ENCODE measurements around the gene FTSJ1.
"Not testable (repeated sequence)": the region's sequence is repeated elsewhere in the genome, so short reads cannot be mapped to it uniquely, and the experiment has no call there.

The FTSJ1 gene

GRCh38 chrX:48504261-48504660 lies 28.3 kb downstream of the FTSJ1 start:
- no peak for DNase-seq

- no peak for DNase-seq
Measured at GRCh38 chrX:48505481-48505880, 29.5 kb downstream of the FTSJ1 start.

- DNase-seq, result no peak
Measured at GRCh38 chrX:48507246-48507645, 31.2 kb downstream of the FTSJ1 start.

- peak; percentile 73 for DNase-seq
Measured at GRCh38 chrX:48508400-48509244, 32.6 kb downstream of the FTSJ1 start, which contains the start of gene PORCN. Gene PORCN, plus strand, starts transcription at chrX:48508992. Its CDS starts 829 bp downstream, at chrX:48509821.

- no peak for DNase-seq
Measured at GRCh38 chrX:48509245-48509590, 33.2 kb downstream of the FTSJ1 start.

DNA sequence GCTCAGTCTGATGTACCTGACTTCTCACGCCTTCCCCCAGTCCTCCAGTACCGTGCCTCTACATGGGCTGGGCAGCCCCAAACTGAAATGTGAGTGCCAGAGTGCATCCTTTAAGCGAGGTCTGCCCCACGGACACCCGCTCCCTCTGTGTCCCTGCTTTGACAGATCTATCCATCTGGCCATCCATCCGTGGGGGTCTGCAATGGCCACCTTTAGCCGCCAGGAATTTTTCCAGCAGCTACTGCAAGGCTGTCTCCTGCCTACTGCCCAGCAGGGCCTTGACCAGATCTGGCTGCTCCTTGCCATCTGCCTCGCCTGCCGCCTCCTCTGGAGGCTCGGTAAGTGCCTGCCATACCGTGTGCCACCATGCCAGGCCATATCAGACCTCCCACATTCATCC lies 33.6 kb downstream of the FTSJ1 start:
- DNase-seq, result no peak

- peak; percentile 15 for DNase-seq
Measured at GRCh38 chrX:48511560-48511959, 35.6 kb downstream of the FTSJ1 start.

DNA sequence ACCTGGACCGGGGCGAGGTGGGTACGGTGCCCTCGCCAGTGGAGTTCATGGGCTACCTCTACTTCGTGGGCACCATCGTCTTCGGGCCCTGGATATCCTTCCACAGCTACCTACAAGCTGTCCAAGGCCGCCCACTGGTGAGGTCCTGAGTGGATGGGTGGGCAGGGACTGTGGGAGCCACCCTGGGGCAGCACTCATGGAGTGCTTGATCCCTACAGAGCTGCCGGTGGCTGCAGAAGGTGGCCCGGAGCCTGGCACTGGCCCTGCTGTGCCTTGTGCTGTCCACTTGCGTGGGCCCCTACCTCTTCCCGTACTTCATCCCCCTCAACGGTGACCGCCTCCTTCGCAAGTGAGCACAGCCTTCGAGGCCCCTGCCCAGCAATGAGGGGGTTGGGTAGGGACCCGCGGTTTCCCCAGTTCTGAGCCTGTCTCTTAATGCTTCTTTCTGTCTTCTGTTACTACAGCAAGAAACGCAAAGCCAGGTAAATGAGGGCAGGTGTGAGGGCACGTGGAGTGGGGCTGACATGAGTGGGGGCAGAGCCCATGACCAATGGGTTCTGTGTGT lies 36.5 kb downstream of the FTSJ1 start:
- no peak for DNase-seq

DNA sequence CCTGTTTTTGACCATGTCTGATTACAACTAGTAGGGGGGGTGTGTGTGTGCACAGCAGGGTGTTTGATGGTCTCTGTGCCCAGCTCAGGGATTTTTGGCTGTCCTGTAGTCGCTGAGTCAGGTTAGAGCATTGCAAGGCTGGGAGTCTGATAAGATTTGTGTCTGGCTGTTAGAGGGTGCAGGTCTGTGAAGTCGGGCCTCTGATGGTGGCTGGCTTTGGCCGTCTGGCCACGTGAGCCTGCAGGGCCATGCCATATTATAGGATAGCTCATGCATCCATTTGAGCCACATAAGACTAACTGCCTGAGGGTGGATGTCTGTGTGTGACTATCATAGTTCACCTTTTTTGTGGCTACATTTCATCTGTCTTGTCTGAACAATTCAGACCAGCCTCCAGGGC lies 37.7 kb downstream of the FTSJ1 start:
- no peak for DNase-seq

DNA sequence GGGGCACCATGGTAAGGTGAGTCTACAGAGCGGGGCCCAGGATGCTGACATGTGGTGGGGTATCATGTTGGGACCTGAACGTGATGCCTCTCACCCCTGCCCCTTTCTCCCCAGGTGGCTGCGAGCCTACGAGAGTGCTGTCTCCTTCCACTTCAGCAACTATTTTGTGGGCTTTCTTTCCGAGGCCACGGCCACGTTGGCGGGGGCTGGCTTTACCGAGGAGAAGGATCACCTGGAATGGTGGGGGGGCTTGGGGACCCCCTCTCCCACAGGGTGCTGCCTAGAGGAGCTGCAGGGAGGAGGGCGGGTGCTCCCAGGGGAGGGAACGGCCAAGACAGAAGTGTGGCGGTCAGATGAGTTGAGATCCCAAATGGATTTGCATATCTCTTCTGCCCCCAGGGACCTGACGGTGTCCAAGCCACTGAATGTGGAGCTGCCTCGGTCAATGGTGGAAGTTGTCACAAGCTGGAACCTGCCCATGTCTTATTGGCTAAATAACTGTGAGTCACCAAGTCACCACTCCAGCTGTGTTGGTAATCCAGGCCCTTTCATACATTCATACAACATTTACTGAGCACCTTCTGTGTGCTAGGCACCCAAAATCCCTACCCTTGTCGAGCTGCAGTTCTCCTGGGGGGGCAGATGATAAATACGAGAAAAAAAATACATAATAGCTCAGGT lies 38.3 kb downstream of the FTSJ1 start:
- no peak for DNase-seq

GRCh38 chrX:48514868-48515460 lies 39.0 kb downstream of the FTSJ1 start:
- no peak for DNase-seq

GRCh38 chrX:48515842-48516241 lies 39.8 kb downstream of the FTSJ1 start:
- DNase-seq, result no peak

DNA sequence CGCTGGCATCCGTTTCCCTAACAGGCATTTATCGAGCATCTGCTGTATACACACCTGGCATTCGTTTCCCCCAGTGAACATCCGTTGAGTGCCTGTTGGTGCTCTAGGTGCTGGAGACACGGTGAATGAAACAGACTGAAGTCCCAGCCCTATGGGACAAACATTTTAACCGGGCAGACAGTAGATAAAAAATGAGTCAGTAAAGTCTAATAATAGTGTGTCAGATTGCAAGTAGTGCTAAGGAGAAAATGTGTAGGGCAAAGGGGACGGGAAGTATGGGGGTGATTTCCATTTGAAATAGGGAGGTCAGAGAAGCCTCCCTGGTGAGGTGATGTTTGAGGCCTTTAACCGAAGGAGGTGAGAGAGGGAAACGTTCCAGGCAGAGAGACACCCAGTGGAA lies 40.3 kb downstream of the FTSJ1 start:
- DNase-seq, result no peak

DNA sequence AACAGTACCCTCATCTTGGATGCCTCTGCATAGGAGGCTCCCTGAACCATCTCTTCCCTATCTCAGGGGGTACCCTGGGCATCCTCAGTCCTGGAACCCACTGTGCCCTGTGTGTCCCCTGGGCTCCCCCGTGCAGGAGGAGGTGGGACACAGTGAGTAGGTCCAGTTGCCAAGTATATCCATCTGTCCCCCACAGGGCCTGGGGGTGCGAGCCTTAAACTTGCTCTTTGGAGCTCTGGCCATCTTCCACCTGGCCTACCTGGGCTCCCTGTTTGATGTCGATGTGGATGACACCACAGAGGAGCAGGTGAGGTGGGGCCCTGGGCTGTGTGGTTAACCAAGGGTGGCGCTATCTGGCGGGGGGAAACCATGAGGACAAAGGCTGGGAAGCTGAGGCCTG lies 41.0 kb downstream of the FTSJ1 start:
- DNase-seq, result no peak

- not testable (repeated sequence) for DNase-seq
Measured at GRCh38 chrX:48519481-48519880, 43.5 kb downstream of the FTSJ1 start.

- no peak for DNase-seq
Measured at GRCh38 chrX:48520455-48520854, 44.5 kb downstream of the FTSJ1 start.

DNA sequence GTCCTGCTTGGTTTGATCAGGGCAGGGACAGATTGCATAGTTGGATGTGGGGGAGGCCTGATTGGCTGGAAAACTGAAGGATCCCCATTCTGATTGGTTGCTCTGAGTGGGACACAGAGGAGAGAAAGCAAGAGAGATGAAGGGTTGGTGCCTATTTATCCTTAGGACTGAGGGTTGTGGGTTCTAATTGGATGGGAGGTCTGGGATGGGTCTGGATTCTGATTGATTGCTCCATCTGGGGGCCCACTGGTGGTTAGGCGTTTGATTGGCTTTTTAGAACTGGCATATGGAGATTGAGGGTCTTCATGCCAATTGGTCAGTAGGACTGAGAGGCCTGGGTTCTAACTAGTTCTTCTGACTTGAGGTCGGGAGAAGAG lies 45.0 kb downstream of the FTSJ1 start:
- DNase-seq, result no peak

DNA sequence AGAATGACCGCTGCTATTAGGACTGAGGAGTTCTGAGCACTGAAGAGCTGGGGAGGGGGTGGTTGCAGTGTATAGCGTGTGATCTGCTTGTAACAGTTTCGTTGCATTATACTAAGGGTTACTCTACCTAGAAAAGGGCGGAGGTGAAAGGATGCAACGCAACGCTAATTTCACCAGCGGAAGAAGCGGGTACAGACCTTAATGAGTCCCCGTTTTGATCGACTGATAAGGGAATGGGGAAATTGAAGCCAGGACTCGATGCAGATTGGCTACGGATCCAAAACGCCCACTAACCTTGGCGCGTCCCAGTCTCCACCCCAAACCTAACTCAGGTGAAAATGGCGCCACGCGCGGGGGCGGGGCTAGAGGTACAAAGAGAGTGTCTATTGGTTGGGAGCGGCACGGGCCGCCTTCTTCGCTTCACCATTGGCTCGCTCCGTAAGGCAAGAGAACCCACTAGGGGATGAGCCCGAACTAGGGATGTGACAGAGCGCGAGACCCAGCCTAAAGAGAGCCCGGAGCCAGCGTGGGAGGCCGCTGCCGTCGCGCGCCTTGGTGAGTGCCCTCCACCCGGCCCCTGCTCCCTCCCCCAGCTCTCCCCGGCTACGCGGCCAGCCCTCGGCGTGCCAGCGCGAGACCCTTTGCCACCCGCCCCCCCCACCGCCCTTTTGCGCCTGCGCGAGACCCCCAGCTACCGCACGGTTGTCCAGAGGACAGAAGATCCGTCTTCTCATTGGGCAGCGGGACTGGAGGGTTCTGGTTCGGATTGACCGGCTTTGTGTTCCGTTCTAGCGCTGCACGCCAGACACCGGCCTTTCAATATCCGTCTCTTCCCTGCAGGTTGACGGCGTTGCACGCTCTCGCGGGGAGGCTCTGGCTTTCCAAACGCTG lies 45.6 kb downstream of the FTSJ1 start, which contains the start of gene EBP:
Gene EBP, plus strand, starts transcription at position 456 of the 891 bp plus-strand sequence. CDS start 1,964 bp downstream, outside the sequence.
- peak; percentile 96 for DNase-seq

- DNase-seq, result no peak
Measured at GRCh38 chrX:48522291-48522690, 46.3 kb downstream of the FTSJ1 start.

DNA sequence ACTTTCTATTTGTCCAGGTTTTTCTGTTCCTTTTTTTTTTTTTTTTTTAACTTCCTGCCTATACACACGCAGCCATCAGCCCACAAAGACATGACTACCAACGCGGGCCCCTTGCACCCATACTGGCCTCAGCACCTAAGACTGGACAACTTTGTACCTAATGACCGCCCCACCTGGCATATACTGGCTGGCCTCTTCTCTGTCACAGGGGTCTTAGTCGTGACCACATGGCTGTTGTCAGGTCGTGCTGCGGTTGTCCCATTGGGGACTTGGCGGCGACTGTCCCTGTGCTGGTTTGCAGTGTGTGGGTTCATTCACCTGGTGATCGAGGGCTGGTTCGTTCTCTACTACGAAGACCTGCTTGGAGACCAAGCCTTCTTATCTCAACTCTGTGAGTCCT lies 47.7 kb downstream of the FTSJ1 start:
- DNase-seq, result no peak

GRCh38 chrX:48525853-48526252 lies 49.9 kb downstream of the FTSJ1 start:
- not testable (repeated sequence) for DNase-seq

DNA sequence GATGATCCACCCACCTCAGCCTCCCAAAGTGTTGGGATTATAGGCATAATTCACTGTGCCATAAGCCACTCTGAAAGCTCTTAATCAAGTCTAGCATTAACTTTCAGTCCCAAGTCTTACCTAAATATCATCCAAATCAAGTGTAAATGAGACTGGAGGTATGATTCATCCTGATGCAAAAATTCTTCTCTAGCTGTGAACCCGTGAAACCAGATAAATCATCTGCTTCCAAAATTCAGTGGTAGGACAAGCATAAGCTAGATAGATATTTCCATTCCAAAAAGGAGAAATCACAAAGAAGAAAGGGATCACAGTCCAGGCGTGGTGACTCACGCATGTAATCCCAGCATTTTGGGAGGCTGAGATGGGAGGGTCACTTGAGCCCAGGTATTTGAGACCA lies 54.7 kb downstream of the FTSJ1 start:
- DNase-seq, result no peak
